HepG2 (cell line): ENCODE results near the gene FAM81B.

Source experiments
- AKAP8 ChIP-seq: sonication (generic); formaldehyde crosslinking; IDR thresholded peaks from 2 replicates; pipeline ENCODE4 v1.5.1; 2020; ENCODE audit warnings: mild to moderate bottlenecking, missing genetic modification reagents
- CBX2 ChIP-seq, 2 experiments: fragments of 200-600 bp in 1 of 2; sonication (generic); formaldehyde crosslinking in 1 of 2; IDR thresholded peaks; 2 replicates each; pipeline versions ENCODE4 v1.7.0 to v1.8.1; 2018 to 2022; ENCODE audit warnings: low read depth in 2 of 2, low read length in 1 of 2, mild to moderate bottlenecking in 1 of 2, missing genetic modification reagents in 1 of 2
- CCAR2 ChIP-seq: fragments of 200-400 bp; formaldehyde crosslinking; optimal IDR thresholded peaks from 2 replicates; pipeline ENCODE3; 2018; ENCODE audit warnings: low read depth, mild to moderate bottlenecking, low read length, moderate library complexity
- EZH2 ChIP-seq: conservative IDR thresholded peaks from 2 replicates; pipeline ENCODE4 v1.6.1; 2012; ENCODE audit warnings: mild to moderate bottlenecking, low read depth, low read length, moderate library complexity
- JUNB ChIP-seq: sonication (generic); formaldehyde crosslinking; IDR thresholded peaks from 2 replicates; pipeline ENCODE4 v1.8.0; 2022; ENCODE audit warnings: missing genetic modification reagents, mild to moderate bottlenecking, borderline replicate concordance
- RBM39 ChIP-seq: fragments of 200-400 bp; formaldehyde crosslinking; IDR thresholded peaks from one replicate; pipeline ENCODE4 v1.6.1; 2018; ENCODE audit warnings: antibody characterized with exemption, mild to moderate bottlenecking, low read depth, low read length; ENCODE audit not compliant: poor library complexity, severe bottlenecking
- TCF7L2 ChIP-seq: IDR thresholded peaks from 2 replicates; pipeline ENCODE4 v1.6.1; 2011; ENCODE audit warnings: mild to moderate bottlenecking, low read depth, low read length, moderate library complexity
- ZNF274 ChIP-seq: sonication (generic); formaldehyde crosslinking; IDR thresholded peaks from 2 replicates; pipeline ENCODE4 v1.5.1; 2020; ENCODE audit warnings: mild to moderate bottlenecking, missing genetic modification reagents
- TF ChIP-seq, protein P1 (sequence below): IDR thresholded peaks from 2 replicates; pipeline ENCODE4 v1.6.1; 2016; ENCODE audit warnings: control low read depth
- TF ChIP-seq, protein P2 (sequence below): sonication (generic); formaldehyde crosslinking; IDR thresholded peaks from 2 replicates; pipeline ENCODE4 v1.5.0; 2020; ENCODE audit warnings: mild to moderate bottlenecking, missing genetic modification reagents, moderate library complexity
- TF ChIP-seq, protein P3 (sequence below): sonication (generic); formaldehyde crosslinking; IDR thresholded peaks from 2 replicates; pipeline ENCODE4; 2020; ENCODE audit warnings: missing genetic modification reagents, mild to moderate bottlenecking, borderline replicate concordance
- TF ChIP-seq, protein P4 (sequence below): sonication (generic); formaldehyde crosslinking; IDR thresholded peaks from 2 replicates; pipeline ENCODE4 v1.9.0; 2022; ENCODE audit warnings: low read depth, missing genetic modification reagents

DNA sequence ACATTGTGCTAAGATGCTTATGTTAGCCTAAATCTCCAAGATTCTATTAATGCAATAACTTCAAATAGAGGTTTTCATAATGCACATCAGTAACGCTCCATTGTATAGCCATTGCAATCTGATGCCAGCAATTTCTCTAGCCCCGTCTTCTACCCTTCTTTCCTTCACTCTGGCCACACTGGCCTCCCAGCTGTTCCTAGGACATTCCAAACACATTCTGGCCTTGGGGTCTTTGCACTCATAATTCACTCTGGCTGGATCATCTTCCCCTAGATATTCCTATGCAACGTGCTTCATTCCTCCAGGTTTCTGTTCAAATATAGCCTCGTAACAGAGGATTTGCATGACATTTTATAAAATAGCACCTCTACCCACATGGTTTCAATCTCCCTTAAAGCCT, 23.3 kb downstream of the FAM81B start:
- TF ChIP-seq CCAR2: no peak
- no peak for TF ChIP-seq ZNF274
- no peak for TF ChIP-seq RBM39
- TF ChIP-seq AKAP8 (CRISPR knock-in tag): no peak
- TF ChIP-seq, protein P1, sequence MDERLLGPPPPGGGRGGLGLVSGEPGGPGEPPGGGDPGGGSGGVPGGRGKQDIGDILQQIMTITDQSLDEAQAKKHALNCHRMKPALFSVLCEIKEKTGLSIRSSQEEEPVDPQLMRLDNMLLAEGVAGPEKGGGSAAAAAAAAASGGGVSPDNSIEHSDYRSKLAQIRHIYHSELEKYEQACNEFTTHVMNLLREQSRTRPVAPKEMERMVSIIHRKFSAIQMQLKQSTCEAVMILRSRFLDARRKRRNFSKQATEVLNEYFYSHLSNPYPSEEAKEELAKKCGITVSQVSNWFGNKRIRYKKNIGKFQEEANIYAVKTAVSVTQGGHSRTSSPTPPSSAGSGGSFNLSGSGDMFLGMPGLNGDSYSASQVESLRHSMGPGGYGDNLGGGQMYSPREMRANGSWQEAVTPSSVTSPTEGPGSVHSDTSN: no peak
- no peak for TF ChIP-seq CBX2 (IDR thresholded peaks at IDR 0.05; ENCODE audit: low read depth, low read length)
- no peak for TF ChIP-seq CBX2 (CRISPR knock-in tag; IDR thresholded peaks at IDR 0.05; ENCODE audit: low read depth)
- no peak for TF ChIP-seq JUNB (CRISPR knock-in tag)
- TF ChIP-seq, protein P2, sequence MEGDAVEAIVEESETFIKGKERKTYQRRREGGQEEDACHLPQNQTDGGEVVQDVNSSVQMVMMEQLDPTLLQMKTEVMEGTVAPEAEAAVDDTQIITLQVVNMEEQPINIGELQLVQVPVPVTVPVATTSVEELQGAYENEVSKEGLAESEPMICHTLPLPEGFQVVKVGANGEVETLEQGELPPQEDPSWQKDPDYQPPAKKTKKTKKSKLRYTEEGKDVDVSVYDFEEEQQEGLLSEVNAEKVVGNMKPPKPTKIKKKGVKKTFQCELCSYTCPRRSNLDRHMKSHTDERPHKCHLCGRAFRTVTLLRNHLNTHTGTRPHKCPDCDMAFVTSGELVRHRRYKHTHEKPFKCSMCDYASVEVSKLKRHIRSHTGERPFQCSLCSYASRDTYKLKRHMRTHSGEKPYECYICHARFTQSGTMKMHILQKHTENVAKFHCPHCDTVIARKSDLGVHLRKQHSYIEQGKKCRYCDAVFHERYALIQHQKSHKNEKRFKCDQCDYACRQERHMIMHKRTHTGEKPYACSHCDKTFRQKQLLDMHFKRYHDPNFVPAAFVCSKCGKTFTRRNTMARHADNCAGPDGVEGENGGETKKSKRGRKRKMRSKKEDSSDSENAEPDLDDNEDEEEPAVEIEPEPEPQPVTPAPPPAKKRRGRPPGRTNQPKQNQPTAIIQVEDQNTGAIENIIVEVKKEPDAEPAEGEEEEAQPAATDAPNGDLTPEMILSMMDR (CRISPR knock-in tag): no peak
- no peak for TF ChIP-seq TCF7L2
- TF ChIP-seq, protein P3, sequence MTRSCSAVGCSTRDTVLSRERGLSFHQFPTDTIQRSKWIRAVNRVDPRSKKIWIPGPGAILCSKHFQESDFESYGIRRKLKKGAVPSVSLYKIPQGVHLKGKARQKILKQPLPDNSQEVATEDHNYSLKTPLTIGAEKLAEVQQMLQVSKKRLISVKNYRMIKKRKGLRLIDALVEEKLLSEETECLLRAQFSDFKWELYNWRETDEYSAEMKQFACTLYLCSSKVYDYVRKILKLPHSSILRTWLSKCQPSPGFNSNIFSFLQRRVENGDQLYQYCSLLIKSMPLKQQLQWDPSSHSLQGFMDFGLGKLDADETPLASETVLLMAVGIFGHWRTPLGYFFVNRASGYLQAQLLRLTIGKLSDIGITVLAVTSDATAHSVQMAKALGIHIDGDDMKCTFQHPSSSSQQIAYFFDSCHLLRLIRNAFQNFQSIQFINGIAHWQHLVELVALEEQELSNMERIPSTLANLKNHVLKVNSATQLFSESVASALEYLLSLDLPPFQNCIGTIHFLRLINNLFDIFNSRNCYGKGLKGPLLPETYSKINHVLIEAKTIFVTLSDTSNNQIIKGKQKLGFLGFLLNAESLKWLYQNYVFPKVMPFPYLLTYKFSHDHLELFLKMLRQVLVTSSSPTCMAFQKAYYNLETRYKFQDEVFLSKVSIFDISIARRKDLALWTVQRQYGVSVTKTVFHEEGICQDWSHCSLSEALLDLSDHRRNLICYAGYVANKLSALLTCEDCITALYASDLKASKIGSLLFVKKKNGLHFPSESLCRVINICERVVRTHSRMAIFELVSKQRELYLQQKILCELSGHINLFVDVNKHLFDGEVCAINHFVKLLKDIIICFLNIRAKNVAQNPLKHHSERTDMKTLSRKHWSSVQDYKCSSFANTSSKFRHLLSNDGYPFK: no peak
- TF ChIP-seq EZH2: no peak
- TF ChIP-seq, protein P4, sequence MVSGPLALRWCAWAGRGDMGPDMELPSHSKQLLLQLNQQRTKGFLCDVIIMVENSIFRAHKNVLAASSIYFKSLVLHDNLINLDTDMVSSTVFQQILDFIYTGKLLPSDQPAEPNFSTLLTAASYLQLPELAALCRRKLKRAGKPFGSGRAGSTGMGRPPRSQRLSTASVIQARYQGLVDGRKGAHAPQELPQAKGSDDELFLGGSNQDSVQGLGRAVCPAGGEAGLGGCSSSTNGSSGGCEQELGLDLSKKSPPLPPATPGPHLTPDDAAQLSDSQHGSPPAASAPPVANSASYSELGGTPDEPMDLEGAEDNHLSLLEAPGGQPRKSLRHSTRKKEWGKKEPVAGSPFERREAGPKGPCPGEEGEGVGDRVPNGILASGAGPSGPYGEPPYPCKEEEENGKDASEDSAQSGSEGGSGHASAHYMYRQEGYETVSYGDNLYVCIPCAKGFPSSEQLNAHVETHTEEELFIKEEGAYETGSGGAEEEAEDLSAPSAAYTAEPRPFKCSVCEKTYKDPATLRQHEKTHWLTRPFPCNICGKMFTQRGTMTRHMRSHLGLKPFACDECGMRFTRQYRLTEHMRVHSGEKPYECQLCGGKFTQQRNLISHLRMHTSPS: no peak
